GM18502 (cell line): ENCODE data around the gene CMTM8.
"Not testable (repeated sequence)": the region's sequence is repeated elsewhere in the genome, so short reads cannot be mapped to it uniquely, and the experiment has no call there.

Source experiments
- ATAC-seq: cut with Tn5 transposase; IDR thresholded peaks from one replicate; pipeline ENCODE4 v1.9.1; 2021; ENCODE audit warnings: mild to moderate bottlenecking; ENCODE audit not compliant: unreplicated experiment, poor library complexity

CMTM8 gene

DNA sequence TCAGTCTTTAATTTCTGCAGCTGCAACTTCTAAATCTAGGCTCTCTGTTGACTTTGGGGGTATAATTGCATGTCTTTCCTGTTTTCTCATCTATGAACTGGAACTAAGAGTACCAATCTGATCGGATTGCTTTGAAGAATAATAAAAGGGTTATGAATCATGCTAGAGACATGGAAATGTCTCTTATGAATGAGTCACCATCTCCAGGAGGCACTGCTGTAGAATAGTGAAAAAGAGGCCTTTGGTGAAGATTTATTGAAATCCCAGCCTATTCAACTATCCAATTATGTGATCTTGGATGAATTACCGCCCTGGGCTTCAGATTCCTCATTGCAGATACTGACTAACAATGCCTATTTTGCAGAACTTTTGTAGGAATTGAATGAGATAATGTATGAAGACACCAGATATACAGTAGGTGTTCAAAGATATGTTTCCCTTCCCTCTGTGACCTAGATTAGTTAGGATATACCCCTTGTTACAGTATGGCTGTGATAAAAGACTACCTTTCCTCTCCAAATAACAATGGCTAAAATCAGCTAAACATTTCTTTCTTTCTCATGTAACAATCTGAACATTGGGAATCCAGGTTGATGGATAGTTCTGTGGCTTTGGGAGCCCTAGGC lies 11.5 kb upstream of the CMTM8 start:
- ATAC-seq, result no peak

- ATAC-seq, result not testable (repeated sequence)
Measured at GRCh38 chr3:32228743-32229142, 9.7 kb upstream of the CMTM8 start.

DNA sequence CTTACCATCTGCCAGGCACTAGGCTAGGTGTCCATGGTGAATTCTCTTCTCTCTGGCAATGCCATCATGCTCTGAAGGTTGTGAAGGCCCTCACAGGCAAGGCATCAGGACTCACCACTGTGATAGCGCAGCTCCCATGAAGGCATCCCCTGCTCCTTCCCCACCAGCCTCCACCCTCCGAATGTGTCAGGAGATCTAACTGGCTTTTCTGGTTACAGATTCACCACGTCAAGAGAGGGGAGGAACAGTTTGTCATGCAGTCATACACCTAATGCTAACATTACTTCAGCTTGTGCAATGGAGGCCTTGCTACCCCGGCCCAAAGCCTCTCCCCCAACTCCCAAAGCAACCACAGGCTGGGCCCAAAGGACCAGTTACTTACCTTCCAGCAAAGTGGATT lies 8.9 kb upstream of the CMTM8 start:
- no peak for ATAC-seq

GRCh38 chr3:32236377-32236776 lies 2.1 kb upstream of the CMTM8 start:
- ATAC-seq, result no peak

DNA sequence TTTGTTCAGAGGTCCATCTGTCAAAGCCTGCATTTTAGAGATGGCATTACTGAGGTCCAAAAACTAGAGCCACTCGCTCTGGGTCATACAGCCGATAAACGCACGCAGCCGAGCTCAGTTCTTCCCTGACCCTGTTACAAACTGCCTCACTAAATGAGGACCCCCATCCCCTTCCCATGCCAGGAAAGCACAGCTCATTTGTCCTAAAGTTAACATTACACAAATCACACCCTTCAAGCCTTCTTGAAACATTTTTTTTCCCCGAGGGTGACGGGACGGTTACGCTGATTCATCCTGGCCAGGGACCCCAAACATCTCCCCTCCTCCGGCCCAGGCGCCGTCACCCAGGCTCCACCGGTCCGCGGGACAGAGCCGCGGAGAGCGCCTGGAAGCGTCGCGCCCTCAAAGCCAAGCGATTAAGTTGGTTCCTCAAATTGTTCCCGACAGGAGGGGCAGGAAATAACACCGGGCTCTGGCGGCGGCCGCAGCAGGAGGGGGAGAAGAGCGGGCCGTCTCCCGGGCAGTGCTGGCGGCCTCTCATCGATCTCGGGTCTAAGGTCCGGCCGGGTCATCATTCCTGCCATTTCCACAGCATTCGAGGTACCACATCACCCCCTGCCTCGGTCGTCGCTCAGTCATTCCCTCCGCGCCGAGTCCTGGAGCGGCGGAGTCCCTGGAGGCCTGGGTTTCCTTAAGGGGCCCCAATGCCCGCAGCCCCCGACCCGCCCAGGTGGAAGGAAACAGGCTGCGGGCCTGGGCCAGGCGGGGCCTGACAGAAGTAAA lies 619 bp upstream of the CMTM8 start:
- ATAC-seq, result no peak

GRCh38 chr3:32239307-32240158 lies 1.1 kb downstream of the CMTM8 start:
- ATAC-seq, result no peak

GRCh38 chr3:32240159-32240545 lies 1.7 kb downstream of the CMTM8 start:
- ATAC-seq, result no peak

DNA sequence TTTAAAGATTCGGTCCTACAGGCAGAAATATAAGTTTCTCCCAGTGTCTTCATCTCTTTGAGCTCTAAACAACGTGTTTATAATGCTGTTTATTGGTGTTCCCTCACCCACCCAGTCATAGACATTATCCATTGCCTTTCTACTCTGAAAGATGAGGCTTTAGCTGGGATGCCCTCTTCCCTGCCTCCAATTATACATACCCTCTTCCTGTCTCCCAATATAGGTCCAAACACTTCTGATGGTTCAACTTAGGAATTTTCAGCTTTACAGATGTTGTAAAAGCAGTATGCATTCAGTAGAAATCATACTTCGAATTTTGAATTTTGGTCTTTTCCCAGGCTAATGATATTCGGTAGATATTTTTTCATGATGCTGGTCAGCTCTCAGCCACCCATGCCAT lies 2.6 kb downstream of the CMTM8 start:
- ATAC-seq, result no peak

DNA sequence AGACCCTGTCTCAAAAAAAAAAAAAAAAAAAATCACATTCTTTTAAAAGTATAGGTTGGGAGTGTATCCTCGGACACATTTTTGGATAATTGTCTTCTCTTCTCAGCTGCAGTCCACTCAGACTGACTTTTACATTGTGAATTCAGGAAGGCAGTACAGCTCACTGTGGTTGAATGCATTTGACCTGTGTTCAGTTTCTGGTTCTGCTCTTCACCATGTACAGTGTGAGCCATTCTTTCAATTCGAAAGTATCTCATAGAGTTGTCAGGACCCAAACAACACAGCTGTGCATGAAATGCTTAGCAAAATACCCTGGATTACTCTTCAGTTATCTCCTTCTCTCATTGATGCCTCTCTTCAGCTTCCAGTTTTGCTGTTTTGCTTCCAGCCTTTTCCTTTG lies 5.0 kb downstream of the CMTM8 start:
- no peak for ATAC-seq

GRCh38 chr3:32245200-32245599 lies 6.7 kb downstream of the CMTM8 start:
- no peak for ATAC-seq

GRCh38 chr3:32246079-32246675 lies 7.7 kb downstream of the CMTM8 start:
- no peak for ATAC-seq

DNA sequence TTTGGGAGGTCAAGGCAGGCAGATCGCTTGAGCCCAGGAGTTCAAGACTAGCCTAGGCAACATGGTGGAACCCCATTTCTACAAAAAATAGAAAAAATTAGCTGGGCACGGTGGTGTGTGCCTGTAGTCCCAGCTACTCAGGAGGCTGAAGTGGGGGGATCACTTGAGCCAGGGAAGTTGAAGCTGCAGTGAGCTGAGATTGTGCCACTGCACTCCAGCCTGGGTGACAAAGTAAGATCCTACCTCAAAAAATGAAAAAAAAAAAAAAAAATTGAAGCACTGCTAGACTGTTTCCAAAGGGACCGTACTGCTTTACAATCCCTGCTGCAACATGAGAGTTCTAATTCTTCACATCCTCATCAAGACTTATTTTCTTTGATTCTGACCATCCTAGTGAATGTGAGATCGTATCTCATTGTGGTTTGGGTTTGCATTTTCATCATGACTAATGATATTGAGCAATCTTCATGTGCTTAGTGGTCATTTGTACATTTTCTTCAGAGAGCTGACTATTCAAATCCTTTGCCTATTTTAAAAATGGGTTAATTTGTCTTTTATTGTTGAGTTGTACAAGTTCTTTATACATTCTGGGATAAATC lies 10.8 kb downstream of the CMTM8 start:
- ATAC-seq, result no peak

GRCh38 chr3:32254268-32254667 lies 15.8 kb downstream of the CMTM8 start:
- no peak for ATAC-seq

GRCh38 chr3:32255345-32255744 lies 16.9 kb downstream of the CMTM8 start:
- no peak for ATAC-seq

DNA sequence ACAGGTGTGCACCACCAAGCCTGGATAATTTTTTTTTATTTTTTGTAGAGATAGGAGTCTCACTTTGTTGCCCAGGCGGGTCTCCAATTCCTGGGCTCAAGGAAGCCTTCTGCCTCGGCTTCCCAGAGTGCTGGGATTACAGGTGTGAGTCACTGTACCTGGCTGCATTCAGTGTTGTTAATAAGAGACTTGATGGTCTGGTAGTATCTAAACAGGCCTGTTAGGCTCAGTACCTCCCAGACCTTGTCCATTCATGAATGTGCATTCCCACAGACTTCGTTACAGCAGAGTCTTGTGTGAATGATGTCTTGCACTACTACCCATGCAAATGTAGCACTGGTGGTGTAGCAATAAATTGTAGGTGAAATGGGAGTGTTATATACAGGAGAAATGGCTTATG lies 17.7 kb downstream of the CMTM8 start:
- ATAC-seq, result no peak

- ATAC-seq, result no peak
Measured at GRCh38 chr3:32257042-32257441, 18.6 kb downstream of the CMTM8 start.

DNA sequence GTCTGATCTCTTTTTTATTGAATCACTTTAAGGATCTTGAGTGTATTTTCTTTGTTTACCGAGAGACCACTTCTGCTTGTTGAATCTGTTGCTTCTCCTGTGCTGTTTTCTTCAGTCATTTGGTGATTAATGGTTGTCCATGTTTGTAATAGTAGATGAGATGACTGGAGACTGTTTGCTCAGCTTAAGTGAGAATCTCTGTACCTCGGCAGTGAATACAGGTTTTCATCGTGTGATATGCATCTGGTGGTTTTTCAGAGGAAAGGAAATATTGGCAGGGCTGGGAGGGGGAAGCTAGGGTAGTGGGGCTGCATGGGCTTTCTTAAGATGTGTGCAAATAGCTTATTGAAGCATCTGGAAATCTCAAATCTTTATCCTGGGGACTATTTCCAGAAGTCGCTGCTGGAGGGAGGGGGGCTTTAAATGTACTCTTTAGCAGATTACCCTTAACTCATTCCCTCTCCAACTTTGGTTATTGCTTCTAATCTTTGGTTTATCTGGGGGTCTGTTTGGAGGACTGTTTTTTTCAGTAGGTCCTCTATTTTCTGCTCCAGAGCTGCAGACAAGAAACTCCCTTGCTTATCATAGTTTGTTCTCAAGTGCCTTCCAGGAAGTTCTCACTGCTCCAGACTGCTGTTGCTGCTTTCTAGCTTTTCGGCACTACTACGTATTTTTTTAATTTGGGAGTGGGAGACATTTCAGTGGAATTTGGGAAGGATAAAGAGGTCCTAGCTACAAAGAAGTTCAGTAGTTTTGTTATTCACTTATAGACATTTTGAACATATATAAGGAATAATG lies 19.4 kb downstream of the CMTM8 start:
- ATAC-seq, result no peak

DNA sequence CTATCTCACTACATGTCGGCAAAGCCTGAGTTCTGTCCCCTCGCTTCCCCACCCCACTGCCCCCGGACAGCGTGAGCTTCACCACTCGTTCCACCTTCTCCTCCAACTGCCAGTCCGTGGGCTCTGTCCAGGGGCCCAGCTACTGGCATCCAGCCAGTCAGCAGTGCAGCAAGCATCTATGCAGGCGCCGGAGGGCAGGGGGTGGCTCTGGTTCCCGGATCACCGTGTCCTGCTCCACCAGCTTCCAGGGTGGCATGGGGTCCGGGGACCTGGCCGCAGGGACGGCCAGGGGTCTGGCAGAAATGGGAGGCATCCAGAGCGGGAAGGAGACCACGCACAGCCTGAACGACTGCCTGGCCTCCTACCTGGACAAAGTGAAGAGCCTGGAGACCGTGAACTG lies 20.4 kb downstream of the CMTM8 start:
- no peak for ATAC-seq

DNA sequence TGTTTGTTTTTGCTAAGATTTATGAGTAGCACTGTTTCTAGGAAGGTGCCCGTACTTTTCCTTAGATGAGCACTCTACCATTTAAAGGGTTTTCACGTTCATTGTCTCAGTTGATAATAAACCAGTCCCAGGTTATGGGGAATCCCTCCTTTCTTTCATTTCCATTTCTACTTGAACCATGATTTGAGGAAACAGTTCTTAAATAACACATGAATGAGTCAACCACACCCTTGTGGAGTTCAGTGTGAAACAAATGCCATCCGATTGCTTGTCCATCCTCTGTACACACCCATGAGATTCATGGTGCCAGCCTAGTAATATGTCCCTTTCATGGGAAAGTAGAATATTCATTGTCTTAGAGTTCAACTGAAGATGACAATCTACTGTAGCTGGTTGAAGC lies 23.1 kb downstream of the CMTM8 start:
- ATAC-seq, result no peak

GRCh38 chr3:32262201-32262600 lies 23.7 kb downstream of the CMTM8 start:
- ATAC-seq, result no peak
